ENCODE measurements around the gene ZBTB33.

The ZBTB33 gene

GRCh38 chrX:120244395-120244734 lies 6.2 kb upstream of the ZBTB33 start:
- TF ChIP-seq CTCF (IDR thresholded peaks at IDR 0.05; ENCODE audit: borderline replicate concordance, extremely low read depth, low read length, poor library complexity, severe bottlenecking) (no peak), EZH2 (IDR thresholded peaks at IDR 0.05; ENCODE audit: borderline replicate concordance, low read depth, low read length, severe bottlenecking) (no peak)
- Histone ChIP-seq H3K4me1 (ENCODE audit: insufficient read depth, low read length) (peaks cover 25% of the 10 kb centered on the region), H4K20me1 (ENCODE audit: insufficient read depth, low read length) (no peaks in the 10 kb centered on the region), H3K9ac (ENCODE audit: low read depth, low read length) (peak overlapping the region; percentile 79), H3K27me3 (ENCODE audit: insufficient read depth, low read length, poor library complexity) (peaks cover 3% of the 10 kb centered on the region), H3K27ac (ENCODE audit: low read length) (peak overlapping the region; percentile 77), H3K79me2 (ENCODE audit: insufficient read depth, low read length) (peaks cover 8% of the 10 kb centered on the region), H3K9me3 (ENCODE audit: insufficient read depth, low read length, severe bottlenecking) (no peaks in the 10 kb centered on the region), H2AFZ (ENCODE audit: low read depth, low read length) (peak overlapping the region; percentile 94), H3K36me3 (ENCODE audit: insufficient read depth, low read length) (peaks cover 5% of the 10 kb centered on the region; the same call in 1 of the 2 replicates), H3K4me2 (ENCODE audit: insufficient read depth, low read length) (peak overlapping the region; percentile 85), H3K4me3 (ENCODE audit: low read depth in 1 of 2, low read length in 2 of 2) (peak overlapping the region; percentile 68 to 92)
- DNase-seq (no peak), ATAC-seq (ENCODE audit: insufficient read depth, low read depth) (peak; percentile 47)

- Histone ChIP-seq H3K9ac (ENCODE audit: low read depth, low read length) (peak overlapping the region; percentile 79), H3K4me1 (ENCODE audit: insufficient read depth, low read length) (peaks cover 26% of the 10 kb centered on the region), H4K20me1 (ENCODE audit: insufficient read depth, low read length) (no peaks in the 10 kb centered on the region), H3K79me2 (ENCODE audit: insufficient read depth, low read length) (peaks cover 8% of the 10 kb centered on the region), H3K36me3 (ENCODE audit: insufficient read depth, low read length) (no peaks in the 10 kb centered on the region), H3K27ac (ENCODE audit: low read length) (peak overlapping the region; percentile 77), H3K4me2 (ENCODE audit: insufficient read depth, low read length) (peak overlapping the region; percentile 85), H3K9me3 (ENCODE audit: insufficient read depth, low read length, severe bottlenecking) (no peaks in the 10 kb centered on the region), H2AFZ (ENCODE audit: low read depth, low read length) (peak overlapping the region; percentile 94), H3K27me3 (ENCODE audit: insufficient read depth, low read length, poor library complexity) (peaks cover 3% of the 10 kb centered on the region), H3K4me3 (ENCODE audit: low read depth in 1 of 2, low read length in 2 of 2) (peak overlapping the region; percentile 68 to 92)
- TF ChIP-seq EZH2 (IDR thresholded peaks at IDR 0.05; ENCODE audit: borderline replicate concordance, low read depth, low read length, severe bottlenecking) (no peak), CTCF (IDR thresholded peaks at IDR 0.05; ENCODE audit: borderline replicate concordance, extremely low read depth, low read length, poor library complexity, severe bottlenecking) (no peak)
- DNase-seq (peak; percentile 71), ATAC-seq (ENCODE audit: insufficient read depth, low read depth) (peak; percentile 88)
Observed at GRCh38 chrX:120244735-120245498, 5.7 kb upstream of the ZBTB33 start.

GRCh38 chrX:120251471-120252011 lies 929 bp downstream of the ZBTB33 start:
- ATAC-seq (ENCODE audit: insufficient read depth, low read depth) (peak; percentile 20; the same call in 2 of the 3 replicates), DNase-seq (peak; percentile 53)
- H3K9me3 ChIP-seq (ENCODE audit: insufficient read depth, low read length, severe bottlenecking): no peaks in the 10 kb centered on the region
- peak overlapping the region; percentile 55 to 82 for H3K4me3 ChIP-seq (ENCODE audit: low read depth in 1 of 2, low read length in 2 of 2)
- peak overlapping the region; percentile 81 for H2AFZ ChIP-seq (ENCODE audit: low read depth, low read length)
- H3K27me3 ChIP-seq (ENCODE audit: insufficient read depth, low read length, poor library complexity): no peaks in the 10 kb centered on the region
- H3K4me1 ChIP-seq (ENCODE audit: insufficient read depth, low read length): peaks cover 19% of the 10 kb centered on the region
- H3K9ac ChIP-seq (ENCODE audit: low read depth, low read length): peak overlapping the region; percentile 82
- peaks cover 35% of the 10 kb centered on the region for H3K79me2 ChIP-seq (ENCODE audit: insufficient read depth, low read length)
- TF ChIP-seq CTCF (IDR thresholded peaks at IDR 0.05; ENCODE audit: borderline replicate concordance, extremely low read depth, low read length, poor library complexity, severe bottlenecking) (peak; percentile 2), EZH2 (IDR thresholded peaks at IDR 0.05; ENCODE audit: borderline replicate concordance, low read depth, low read length, severe bottlenecking) (no peak)
- peak overlapping the region; percentile 74 for H3K4me2 ChIP-seq (ENCODE audit: insufficient read depth, low read length)
- peak overlapping the region; percentile 77 for H3K27ac ChIP-seq (ENCODE audit: low read length)
- peaks cover 28% of the 10 kb centered on the region for H3K36me3 ChIP-seq (ENCODE audit: insufficient read depth, low read length)
- H4K20me1 ChIP-seq (ENCODE audit: insufficient read depth, low read length): peaks cover 5% of the 10 kb centered on the region; the same call in 1 of the 2 replicates
